Aorta (tissue), 5 donors: Measurements from ENCODE around the gene STYXL1. TPM values are rescaled to one million over a fixed set of nuclear protein-coding genes. Genes with fewer than 3 reads are reported as not detected.
"Not testable (repeated sequence)": the region's sequence is repeated elsewhere in the genome, so short reads cannot be mapped to it uniquely, and the experiment has no call there.

Experiments
- ATAC-seq: fragments of 200-7000 bp; cut with Tn5 transposase; one replicate; pipeline ENCODE4 v1.9.1; 2022; ENCODE audit warnings: moderate library complexity; ENCODE audit not compliant: low FRiP score
- DNase-seq, 2 donors: peaks; one replicate each; pipeline ENCODE4 v3.0.0-alpha.2; 2020
- H3K27ac ChIP-seq, 2 donors: one replicate each; pipeline ENCODE4 v1.5.1; 2013; ENCODE audit warnings: low read length in 2 of 2, mild to moderate bottlenecking in 2 of 2, moderate library complexity in 2 of 2, control low read depth in 1 of 2, inconsistent platforms in 1 of 2, low read depth in 1 of 2
- H3K27me3 ChIP-seq, 2 donors: one replicate each; pipeline ENCODE4 v1.6.1; 2013; ENCODE audit warnings: control low read depth in 1 of 2, low read length in 1 of 2, mild to moderate bottlenecking in 1 of 2, moderate library complexity in 1 of 2; ENCODE audit not compliant: insufficient read depth in 2 of 2, control insufficient read depth in 1 of 2
- H3K36me3 ChIP-seq, 2 donors: one replicate each; pipeline ENCODE4 v1.6.1; 2013; ENCODE audit warnings: control low read depth in 1 of 2, low read length in 1 of 2, mild to moderate bottlenecking in 1 of 2; ENCODE audit not compliant: insufficient read depth in 2 of 2, control insufficient read depth in 1 of 2
- H3K4me1 ChIP-seq, 2 donors: one replicate each; pipeline ENCODE4 v1.6.1; 2013; ENCODE audit warnings: low read length in 2 of 2, control low read depth in 1 of 2, mild to moderate bottlenecking in 1 of 2, moderate library complexity in 1 of 2; ENCODE audit not compliant: insufficient read depth in 2 of 2, control insufficient read depth in 1 of 2
- H3K4me3 ChIP-seq, 2 donors: one replicate each; pipeline ENCODE4 v1.5.1; 2013; ENCODE audit warnings: low read length in 2 of 2, control low read depth in 1 of 2, mild to moderate bottlenecking in 1 of 2
- H3K9me3 ChIP-seq: one replicate; pipeline ENCODE4 v1.6.1; 2013; ENCODE audit warnings: mild to moderate bottlenecking, low read length; ENCODE audit not compliant: control insufficient read depth
- WGBS, 2 donors: extraction: QIAGEN DNeasy Blood & Tissue Kit; methylation state at CpG; one replicate each; pipeline ENCODE4 v1.1.7; 2013; 5-methylcytosine and 5-hydroxymethylcytosine counted together
- intact Hi-C, 2 donors: fragments of 100-400 bp; cut with DNase I; formaldehyde crosslinking; loops; one replicate each; pipeline versions ENCODE4 v1.14.2 to v1.15.0; 2022
- polyA plus RNA-seq, 2 donors: library from polyadenylated mRNA; stranded (reverse); fragments of 200-250 nt; gene quantifications; one replicate each; pipeline ENCODE4 v1.2.3, GENCODE V29; 2013
- total RNA-seq, 2 donors: library from RNA; stranded (reverse); fragmentation: NEBNext Ultra II Directional; extraction: Animal tissue kit (Norgen Biotek cat#: 25700); gene quantifications; one replicate each; pipeline ENCODE4 v1.2.1, GENCODE V29; 2021
- donor health status: healthy with polysubstance abuse.
- donor health status: Bipolar disorder and iron deficiency.
- donor health status: DM: no; HTN: no; CAD: no.
- donor health status: DM: no; HTN: no; CAD: no.
- donor health status: DM: yes; HTN: yes; CAD: no.

Gene STYXL1
- total and polyA plus RNA-seq, 4 donors, result 6.1 to 18.7 (median 16.5) TPM

DNA sequence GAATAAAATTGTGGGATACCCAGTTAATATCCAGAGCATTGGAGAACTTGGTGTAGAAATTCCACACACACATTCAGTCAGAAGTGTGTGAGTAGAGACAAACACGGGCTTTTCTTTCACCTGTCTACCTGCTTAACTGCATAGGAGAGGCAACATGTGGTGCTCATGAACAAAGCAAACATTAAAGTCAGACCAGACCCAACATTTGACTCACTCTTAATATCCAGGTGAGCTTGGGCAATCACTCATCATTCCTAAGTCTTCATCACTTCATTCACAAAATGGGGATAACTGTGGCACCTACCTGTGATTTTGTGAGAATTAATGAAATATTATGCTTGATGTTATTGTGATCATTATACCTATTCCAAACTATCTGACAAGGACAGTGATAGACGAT is 36.3 kb upstream of the STYXL1 start:
- H3K9me3 ChIP-seq, DNase-seq, ATAC-seq, H3K4me1 ChIP-seq, H3K27ac ChIP-seq, H3K36me3 ChIP-seq, H3K27me3 ChIP-seq, H3K4me3 ChIP-seq, intact Hi-C loops: not testable (repeated sequence)
- 86 to 88% methylated on average over 2 of the region's 2 CpGs for WGBS, 2 donors

DNA sequence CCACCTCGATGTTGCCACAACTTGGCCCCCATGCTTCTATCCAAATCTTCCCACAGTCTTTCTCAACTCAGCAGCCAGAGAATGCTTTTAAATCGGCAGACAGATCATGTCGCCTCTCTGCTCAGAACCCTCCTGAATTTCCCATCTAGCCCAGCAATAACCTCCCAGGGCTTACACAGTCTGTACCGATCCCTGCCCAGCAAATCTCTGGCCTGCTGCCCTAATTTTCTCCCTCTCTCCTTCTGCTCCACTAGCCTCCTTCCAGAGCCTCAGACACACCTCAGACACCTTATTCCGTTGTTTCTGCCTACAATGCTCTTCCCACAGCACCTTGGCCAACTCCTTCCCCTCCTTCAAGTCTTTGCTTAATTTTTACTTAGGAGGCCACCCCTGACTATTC is 32.4 kb upstream of the STYXL1 start:
- no peak overlapping the region for H3K27ac ChIP-seq
- no peak overlapping the region for H3K4me3 ChIP-seq
- no peaks in the 10 kb centered on the region for H3K9me3 ChIP-seq
- ATAC-seq (no peak), DNase-seq (no peak)
- WGBS, 2 donors, result 81 to 82% methylated on average over 5 of the region's 5 CpGs
- H3K4me1 ChIP-seq, result no peaks in the 10 kb centered on the region
- no peaks in the 10 kb centered on the region for H3K27me3 ChIP-seq
- no peaks in the 10 kb centered on the region for H3K36me3 ChIP-seq
- intact Hi-C loops, result no loop called here

DNA sequence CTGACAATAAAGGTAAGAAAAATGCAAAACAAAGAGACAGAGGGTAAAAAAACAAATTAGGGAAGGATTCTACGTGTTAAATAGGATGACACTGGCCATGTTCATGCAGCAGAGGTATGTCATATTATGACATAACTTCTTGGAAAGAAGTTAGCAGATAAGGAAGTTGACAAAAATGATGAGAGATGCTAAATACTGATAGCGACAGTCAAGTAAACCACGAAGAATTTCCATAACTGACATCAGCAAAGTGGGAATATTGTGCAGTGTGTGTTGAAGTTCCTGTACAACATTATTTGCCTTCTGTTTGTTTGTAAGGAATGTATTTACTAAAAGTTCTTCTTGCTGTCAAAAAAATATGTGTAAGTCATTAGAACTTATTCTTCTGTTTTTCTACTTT is 29.6 kb upstream of the STYXL1 start:
- DNase-seq (no peak), ATAC-seq (no peak)
- Histone ChIP-seq H3K27ac (no peak overlapping the region), H3K4me3 (no peak overlapping the region), H3K27me3 (no peaks in the 10 kb centered on the region), H3K4me1 (no peaks in the 10 kb centered on the region), H3K36me3 (no peaks in the 10 kb centered on the region), H3K9me3 (peaks cover 4% of the 10 kb centered on the region)
- intact Hi-C loops, result no loop called here
- WGBS, 2 donors, result 71 to 73% methylated on average over 3 of the region's 3 CpGs

DNA sequence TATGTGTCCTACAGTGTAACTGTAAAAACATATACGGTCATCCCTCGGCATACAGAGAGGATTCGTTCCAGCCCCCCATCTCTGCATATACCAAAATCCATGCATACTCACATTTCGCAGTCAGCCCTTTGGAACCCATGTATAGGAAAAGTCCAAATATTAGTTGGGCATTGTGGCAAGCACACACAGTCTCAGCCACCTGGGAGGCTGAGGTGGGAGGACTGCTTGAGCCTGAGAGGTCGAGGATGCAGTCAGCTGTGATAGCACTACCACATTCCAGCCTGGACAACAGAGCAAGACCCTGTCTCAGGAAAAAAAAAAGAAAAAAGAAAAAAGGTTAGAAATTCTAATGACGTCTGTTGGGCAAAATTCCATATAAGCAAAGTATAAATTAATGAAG is 29.2 kb upstream of the STYXL1 start:
- no peak overlapping the region for H3K4me3 ChIP-seq
- WGBS, 2 donors, result 81 to 83% methylated on average over 6 of the region's 6 CpGs
- H3K27me3 ChIP-seq, result no peaks in the 10 kb centered on the region
- ATAC-seq (no peak), DNase-seq (no peak)
- peaks cover 4% of the 10 kb centered on the region for H3K9me3 ChIP-seq
- no peaks in the 10 kb centered on the region for H3K36me3 ChIP-seq
- intact Hi-C loops, result no loop called here
- H3K27ac ChIP-seq, result no peak overlapping the region
- no peaks in the 10 kb centered on the region for H3K4me1 ChIP-seq

DNA sequence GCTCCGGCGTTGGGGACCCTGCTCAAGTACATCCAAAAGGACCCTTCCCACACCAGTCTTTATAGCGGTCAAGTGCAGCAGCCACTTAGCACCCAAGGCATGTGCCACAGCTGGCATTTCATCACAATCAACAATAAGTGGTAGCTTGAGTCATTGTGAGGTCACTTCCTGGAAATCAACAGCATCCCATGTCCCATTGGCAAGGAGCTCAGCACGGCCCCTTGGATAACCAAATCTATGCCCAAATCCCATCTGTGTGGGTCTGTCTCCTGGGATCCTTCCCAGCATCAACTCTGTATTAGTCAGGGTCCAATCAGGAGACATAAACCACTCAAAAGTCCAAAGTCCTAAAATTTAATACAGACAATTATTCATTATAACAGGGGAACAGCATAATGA is 27.2 kb upstream of the STYXL1 start:
- Histone ChIP-seq H3K4me1 (no peaks in the 10 kb centered on the region), H3K4me3 (no peak overlapping the region), H3K36me3 (no peaks in the 10 kb centered on the region), H3K9me3 (peaks cover 4% of the 10 kb centered on the region), H3K27me3 (no peaks in the 10 kb centered on the region), H3K27ac (no peak overlapping the region)
- 95 to 96% methylated on average over 4 of the region's 4 CpGs for WGBS, 2 donors
- DNase-seq (no peak), ATAC-seq (no peak)
- intact Hi-C loops, result no loop called here

DNA sequence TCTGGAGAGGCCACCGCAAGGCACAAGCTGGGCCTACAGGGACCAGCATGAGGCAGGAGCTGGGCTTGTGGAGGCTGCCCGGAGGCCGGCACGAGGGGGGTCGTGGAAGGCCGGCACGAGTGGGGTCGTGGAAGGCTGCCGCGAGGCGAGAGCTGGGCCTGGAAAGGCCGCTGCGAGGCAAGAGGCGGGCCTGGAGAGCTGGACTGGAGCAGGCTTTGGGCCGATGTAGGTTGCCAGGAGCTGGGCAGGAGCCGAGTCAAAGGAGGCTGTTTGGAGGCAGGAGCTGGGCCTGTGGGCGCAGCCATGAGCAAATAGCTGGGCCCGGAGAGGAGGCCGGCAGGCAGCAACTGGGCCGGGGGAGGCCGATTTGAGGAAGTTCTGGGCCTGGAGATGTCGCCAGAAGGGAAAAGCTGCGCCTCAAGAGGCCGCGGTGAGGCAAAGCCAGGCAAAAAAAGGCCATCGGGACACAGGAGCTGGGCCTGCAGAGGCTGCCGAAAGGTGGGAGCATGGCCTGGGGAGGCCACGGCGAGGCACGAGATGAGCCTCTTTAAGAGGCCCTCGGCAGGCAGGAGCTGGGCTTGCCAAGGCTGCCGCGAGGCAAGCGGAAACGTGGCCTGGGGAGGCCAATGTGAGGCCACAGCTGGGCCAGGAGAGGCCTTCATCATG is 26.6 kb upstream of the STYXL1 start:
- Histone ChIP-seq H3K36me3 (no peaks in the 10 kb centered on the region), H3K9me3 (peaks cover 4% of the 10 kb centered on the region), H3K27ac (no peak overlapping the region), H3K4me1 (no peaks in the 10 kb centered on the region), H3K27me3 (no peaks in the 10 kb centered on the region), H3K4me3 (no peak overlapping the region)
- intact Hi-C loops, result no loop called here
- whole genome bisulfite sequencing, 2 donors, result 96 to 97% methylated on average over 35 of the region's 35 CpGs
- ATAC-seq (no peak), DNase-seq (no peak)

DNA sequence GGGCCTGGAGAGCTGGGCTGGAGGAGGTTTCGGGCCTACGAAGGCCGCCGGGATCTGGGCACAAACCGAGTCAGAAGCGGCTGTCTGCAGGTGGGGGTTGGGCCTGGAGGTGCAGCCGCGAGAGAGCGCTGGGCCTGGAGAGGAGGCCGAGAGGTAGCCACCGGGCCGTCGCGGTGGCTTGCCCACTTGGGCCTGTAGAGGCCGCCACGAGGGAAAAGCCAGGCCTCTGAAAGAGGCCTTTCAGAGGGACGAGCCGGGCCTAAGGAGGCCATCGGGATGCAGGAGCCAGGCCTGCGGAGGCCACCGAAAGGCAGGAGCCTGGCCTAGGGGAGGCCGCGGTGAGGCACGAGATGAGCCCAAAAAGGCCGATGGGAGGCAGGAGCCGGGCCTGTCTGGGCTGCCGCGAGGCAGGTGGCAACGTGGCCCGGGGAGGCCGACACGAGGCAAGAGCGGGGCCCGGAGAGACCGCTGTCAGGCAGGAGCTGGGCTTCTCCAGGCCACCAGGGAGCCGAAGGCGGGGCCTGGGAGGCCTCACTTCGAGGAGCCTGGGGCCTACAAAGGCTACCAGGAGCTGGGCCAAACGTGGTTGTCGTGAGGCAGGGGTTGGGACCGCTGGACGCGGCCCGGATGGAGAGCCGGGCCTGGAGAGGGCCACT is 25.7 kb upstream of the STYXL1 start:
- intact Hi-C loops, result no loop called here
- Histone ChIP-seq H3K4me3 (no peak overlapping the region), H3K4me1 (no peaks in the 10 kb centered on the region), H3K27me3 (no peaks in the 10 kb centered on the region), H3K9me3 (peaks cover 4% of the 10 kb centered on the region), H3K27ac (no peak overlapping the region), H3K36me3 (no peaks in the 10 kb centered on the region)
- DNase-seq (no peak), ATAC-seq (no peak)
- 93 to 96% methylated on average over 45 of the region's 45 CpGs for WGBS, 2 donors

DNA sequence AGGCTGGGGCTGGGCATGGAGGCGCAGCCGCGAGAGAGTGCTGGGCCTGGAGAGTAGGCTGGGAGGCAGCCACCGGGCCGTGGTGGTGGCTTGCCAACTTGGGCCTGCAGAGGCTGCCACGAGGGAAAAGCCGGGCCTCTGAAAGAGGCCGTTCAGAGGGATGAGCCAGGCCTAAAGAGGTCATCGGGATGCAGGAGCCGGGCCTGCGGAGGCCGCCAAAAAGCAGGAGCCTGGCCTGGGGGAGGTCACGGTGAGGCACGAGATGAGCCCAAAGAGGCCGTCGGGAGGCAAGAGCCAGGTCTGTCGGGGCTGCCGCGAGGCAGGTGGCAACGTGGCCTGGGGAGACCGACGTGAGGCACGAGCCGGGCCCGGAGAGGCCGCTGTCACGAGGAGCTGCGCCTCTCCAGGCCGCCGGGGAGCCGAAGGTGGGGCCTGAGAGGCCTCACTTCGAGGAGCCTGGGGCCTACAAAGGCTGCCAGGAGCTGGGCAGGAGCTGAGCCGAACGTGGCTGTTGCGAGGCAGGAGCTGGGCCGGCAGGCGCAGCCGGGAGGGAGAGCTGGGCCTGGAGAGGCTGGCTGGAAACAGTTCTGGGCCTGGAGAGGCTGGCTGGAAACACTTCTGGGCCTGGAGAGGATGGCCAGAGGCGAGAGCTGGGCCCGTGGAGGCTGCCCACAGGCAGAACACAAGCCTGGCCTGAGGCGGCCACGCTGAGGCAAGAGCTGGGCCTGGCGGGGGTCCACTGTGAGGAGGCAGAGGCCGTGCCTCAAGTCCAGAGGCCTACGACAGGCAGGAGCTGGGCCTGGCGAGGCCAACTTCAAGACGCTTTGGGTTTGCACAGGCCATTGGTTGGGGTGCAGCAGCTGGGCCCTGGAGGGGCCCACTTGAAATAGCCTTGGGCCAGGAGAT is 24.7 kb upstream of the STYXL1 start:
- WGBS, 2 donors, result 95 to 97% methylated on average over 47 of the region's 47 CpGs
- H3K27me3 ChIP-seq, result no peaks in the 10 kb centered on the region
- peaks cover 4% of the 10 kb centered on the region for H3K9me3 ChIP-seq
- H3K4me3 ChIP-seq, result no peak overlapping the region
- intact Hi-C loops, result no loop called here
- peaks cover 0 to under 1% of the 10 kb centered on the region in 2 donors for H3K36me3 ChIP-seq
- no peaks in the 10 kb centered on the region for H3K4me1 ChIP-seq
- ATAC-seq, result no peak
- DNase-seq, result no peak
- H3K27ac ChIP-seq, result no peak overlapping the region
